GM20000 (cell line): ENCODE measurements around the gene PTBP3.

Experiments
- DNase-seq: peaks from one replicate; pipeline ENCODE4 v3.0.0; 2012; ENCODE audit warnings: low spot score
- CTCF ChIP-seq: IDR thresholded peaks from 2 replicates; pipeline ENCODE4 v1.5.1; 2012; ENCODE audit warnings: mild to moderate bottlenecking, control low read depth; ENCODE audit errors: extremely low read depth, missing control alignments

PTBP3 gene, protein sequence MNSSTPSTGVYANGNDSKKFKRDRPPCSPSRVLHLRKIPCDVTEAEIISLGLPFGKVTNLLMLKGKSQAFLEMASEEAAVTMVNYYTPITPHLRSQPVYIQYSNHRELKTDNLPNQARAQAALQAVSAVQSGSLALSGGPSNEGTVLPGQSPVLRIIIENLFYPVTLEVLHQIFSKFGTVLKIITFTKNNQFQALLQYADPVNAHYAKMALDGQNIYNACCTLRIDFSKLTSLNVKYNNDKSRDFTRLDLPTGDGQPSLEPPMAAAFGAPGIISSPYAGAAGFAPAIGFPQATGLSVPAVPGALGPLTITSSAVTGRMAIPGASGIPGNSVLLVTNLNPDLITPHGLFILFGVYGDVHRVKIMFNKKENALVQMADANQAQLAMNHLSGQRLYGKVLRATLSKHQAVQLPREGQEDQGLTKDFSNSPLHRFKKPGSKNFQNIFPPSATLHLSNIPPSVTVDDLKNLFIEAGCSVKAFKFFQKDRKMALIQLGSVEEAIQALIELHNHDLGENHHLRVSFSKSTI

DNA sequence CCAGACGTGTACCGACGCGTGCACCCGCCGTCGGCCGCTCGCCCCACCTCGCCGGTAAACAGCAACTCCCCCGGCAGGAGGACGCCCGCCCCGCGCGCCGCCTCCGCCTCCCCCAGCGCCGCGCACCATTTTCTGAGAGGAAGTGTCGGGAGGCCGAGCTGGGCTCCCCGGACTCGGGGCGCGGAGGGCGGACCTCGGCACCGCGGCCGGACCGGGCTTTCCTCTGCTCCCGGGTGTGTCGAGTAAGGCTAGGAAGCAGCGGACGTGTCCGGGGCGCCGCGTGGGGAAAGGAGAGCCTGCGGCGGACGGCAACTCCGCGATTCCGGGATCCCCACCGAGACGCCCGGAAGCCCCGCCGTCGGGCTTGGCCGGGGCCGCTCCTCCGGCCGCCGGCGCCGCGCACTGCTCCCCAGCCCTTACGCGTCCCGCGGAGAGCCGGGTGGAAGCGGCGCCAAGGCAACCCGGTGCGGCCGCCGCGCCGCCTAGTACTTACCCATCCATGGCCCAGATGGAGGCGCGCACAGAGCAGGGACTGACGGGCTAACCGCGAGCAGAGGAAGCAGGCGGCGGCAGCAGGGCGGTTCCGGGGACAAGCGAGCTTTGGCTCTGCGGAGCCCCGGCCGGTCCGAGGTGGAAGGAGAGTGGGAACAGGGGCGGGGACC is at the start of gene PTBP3:
Gene PTBP3, minus strand, starts transcription at position 643 of the 662 bp plus-strand sequence. CDS start 35,754 bp downstream, outside the sequence.
- DNase-seq, result peak; percentile 85
- TF ChIP-seq CTCF, result no peak

DNA sequence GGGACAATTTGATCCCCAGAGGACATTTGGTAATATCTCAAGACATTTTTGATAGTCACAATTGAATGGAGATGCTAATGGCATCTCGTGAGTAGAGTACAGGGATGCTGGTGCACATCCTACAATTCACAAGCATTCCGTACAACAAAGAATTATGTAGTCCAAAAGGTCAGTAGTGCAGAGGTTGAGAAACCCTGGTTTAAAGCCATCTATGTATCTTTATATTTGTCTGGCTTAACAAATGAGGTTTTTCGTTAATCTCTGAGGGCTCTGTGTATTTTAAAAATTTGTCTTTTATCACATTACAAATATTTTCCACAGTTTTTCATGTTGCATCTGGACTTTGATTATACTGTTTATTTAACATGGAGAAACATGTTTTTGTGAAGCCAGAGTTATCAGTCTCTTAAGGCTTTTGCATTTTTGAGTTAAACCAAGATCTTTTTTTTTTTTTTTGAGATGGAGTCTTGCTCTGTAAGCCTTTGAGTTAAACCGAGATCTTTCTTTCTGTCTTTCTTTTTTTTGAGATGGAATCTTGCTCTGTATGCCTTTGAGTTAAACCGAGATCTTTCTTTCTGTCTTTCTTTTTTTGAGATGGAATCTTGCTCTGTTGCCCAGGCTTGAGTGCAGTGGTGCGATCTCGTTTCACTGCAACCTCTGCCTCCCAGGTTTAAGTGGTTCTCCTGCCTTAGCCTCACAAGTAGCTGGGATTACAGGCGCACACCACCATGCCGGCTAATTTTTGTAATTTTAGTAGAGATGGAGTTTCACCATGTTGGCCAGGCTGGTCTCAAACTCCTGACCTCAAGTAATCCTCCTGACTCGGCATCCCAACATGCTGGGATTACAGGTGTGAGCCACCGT is 49.3 kb upstream of the PTBP3 start:
- no peak for TF ChIP-seq CTCF
- DNase-seq, result no peak

DNA sequence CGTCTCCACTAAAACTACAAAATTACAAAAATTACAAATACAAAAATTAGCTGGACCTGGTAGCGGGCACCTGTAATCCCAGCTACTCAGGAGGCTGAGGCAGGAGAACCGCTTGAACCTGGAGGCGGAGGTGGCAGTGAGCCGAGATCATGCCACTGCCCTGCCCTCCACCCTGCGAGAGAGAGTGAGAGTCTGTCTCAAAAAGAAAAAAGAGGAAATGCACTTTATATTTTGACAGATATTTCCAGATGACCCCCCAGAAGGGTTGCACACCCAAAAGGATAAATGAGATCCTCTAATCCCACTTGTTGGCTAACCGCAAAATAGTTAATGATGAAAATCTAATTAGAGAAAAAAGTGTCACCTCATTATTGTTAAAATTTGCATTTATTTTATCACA is 48.6 kb upstream of the PTBP3 start:
- DNase-seq, result no peak
- TF ChIP-seq CTCF, result no peak

GRCh38 chr9:112380825-112381221 is 47.4 kb upstream of the PTBP3 start:
- peak; percentile 20 for DNase-seq
- TF ChIP-seq CTCF, result no peak

DNA sequence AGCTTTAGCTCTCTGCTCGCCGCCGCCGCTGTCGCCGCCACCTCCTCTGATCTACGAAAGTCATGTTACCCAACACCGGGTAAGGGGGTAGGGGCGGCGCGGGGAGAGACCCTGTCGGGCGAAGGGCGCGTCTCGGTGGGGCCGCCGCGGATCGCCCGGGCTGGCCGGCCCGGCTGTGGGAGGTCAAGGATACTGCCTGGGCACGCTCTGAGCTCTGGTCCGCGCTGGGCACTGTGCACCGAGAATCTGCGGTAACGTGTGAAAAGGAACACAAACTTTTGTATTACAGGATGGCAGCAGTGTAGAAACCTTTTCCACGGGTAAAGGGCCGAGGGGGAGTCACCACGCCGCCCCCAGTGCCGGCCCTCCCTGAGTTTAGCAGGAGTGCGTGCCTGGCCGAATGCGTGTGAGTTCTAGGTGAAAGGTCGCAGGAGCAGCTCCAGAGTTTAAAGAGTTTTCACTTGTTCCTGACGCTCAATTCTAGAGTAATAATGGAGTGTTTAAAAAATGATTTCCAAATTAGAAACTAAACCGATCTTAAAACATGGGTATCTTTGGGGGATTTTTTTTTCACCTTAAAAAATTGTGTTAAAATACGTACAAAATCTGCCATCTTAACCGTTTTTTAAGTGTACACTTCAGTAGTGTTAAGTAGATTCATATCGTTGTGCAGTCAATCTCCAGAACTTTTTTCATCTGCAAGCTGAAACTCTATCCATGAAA is 46.8 kb upstream of the PTBP3 start, which contains the start of gene HSDL2:
Gene HSDL2, plus strand, starts transcription at position 7 of the 723 bp plus-strand sequence. Its CDS starts 56 bp downstream, at position 63.
- peak; percentile 20 for DNase-seq

More for the DNA sequence above, 46.8 kb upstream of the PTBP3 start, which contains the start of gene HSDL2:
- no peak for TF ChIP-seq CTCF
